Ovary (tissue), 9 donors: ENCODE results near the gene SDF4. TPM values are rescaled to one million over a fixed set of nuclear protein-coding genes. Genes with fewer than 3 reads are reported as not detected.
A peak's percentile ranks its signal among the peaks of the same experiment; 100 is the strongest.

Experiments
- DNase-seq, 5 donors: peaks; one replicate each; pipeline ENCODE4 v3.0.0-alpha.2; 2019 to 2020
- H3K27ac ChIP-seq, 2 donors: fragments of 200-600 bp; one replicate each; pipeline versions ENCODE4 v1.5.1 to v1.8.0; 2019 to 2022
- H3K27me3 ChIP-seq: fragments of 200-600 bp; one replicate; pipeline ENCODE4 v1.8.0; 2022
- H3K36me3 ChIP-seq: fragments of 200-600 bp; sonication (generic); one replicate; pipeline ENCODE4 v1.5.1; 2019
- H3K4me1 ChIP-seq: one replicate; pipeline ENCODE4 v1.8.1; 2013; ENCODE audit warnings: mild to moderate bottlenecking, moderate library complexity; ENCODE audit not compliant: insufficient read depth
- H3K4me3 ChIP-seq: fragments of 200-600 bp; sonication (generic); one replicate; pipeline ENCODE4 v1.5.1; 2017
- H3K9me3 ChIP-seq, 2 donors: fragments of 200-600 bp in 1 of 2; sonication (generic) in 1 of 2; one replicate each; pipeline versions ENCODE4 v1.5.1 to v1.8.1; 2013 to 2019; ENCODE audit warnings: mild to moderate bottlenecking in 1 of 2, moderate library complexity in 1 of 2
- CTCF ChIP-seq, 3 donors: fragments of 450-650 bp in 2 of 3; fragments of 200-600 bp in 1 of 3; IDR thresholded peaks; one replicate each; pipeline versions ENCODE4 v1.5.1 to v1.8.0; 2016 to 2022; ENCODE audit warnings: antibody characterized with exemption in 3 of 3, mild to moderate bottlenecking in 1 of 3
- EP300 ChIP-seq: sonication (generic); formaldehyde crosslinking; IDR thresholded peaks from one replicate; pipeline ENCODE4 v1.6.1; 2017; ENCODE audit warnings: antibody characterized with exemption
- POLR2A ChIP-seq: fragments of 450-650 bp; IDR thresholded peaks from one replicate; pipeline ENCODE4 v1.6.1; 2017; ENCODE audit warnings: antibody characterized with exemption, mild to moderate bottlenecking, moderate library complexity
- WGBS, 3 donors: extraction: QIAGEN DNeasy Blood & Tissue Kit in 1 of 3; methylation state at CpG; one replicate each; pipeline versions ENCODE4 v1.1.5 to v1.1.7; 2013 to 2017; 5-methylcytosine and 5-hydroxymethylcytosine counted together
- intact Hi-C, 4 donors: fragments of 100-400 bp; cut with DNase I; formaldehyde crosslinking; loops; one replicate each; pipeline versions ENCODE4 v1.11.0 to v1.15.1; 2022 to 2023
- polyA plus RNA-seq, 2 donors: library from polyadenylated mRNA; stranded (reverse); fragments of 200-250 nt in 1 of 2; fragments of 350-450 nt in 1 of 2; fragmentation: Illumina TruSeq in 1 of 2; extraction: RNeasy Lipid Tissue Mini Kit (QIAGEN cat#74804) in 1 of 2; gene quantifications; one replicate each; pipeline ENCODE4 v1.2.3, GENCODE V29; 2013 to 2014
- total RNA-seq, 7 donors: library from RNA; depleted of rRNA in 2 of 7; stranded (reverse); fragments of >200 nt in 2 of 7; fragmentation: NEBNext Ultra II Directional in 3 of 7; extraction: Animal tissue kit (Norgen Biotek cat#: 25700) in 3 of 7; gene quantifications; one replicate each; pipeline versions ENCODE4 v1.1.0 to v1.2.4, GENCODE V29; 2016 to 2023
- donor health status: DM: no; HTN: no; CAD: no; lungs with moderate emphysema.
- donor health status: DM: no; HTN: no; CAD: no.
- donor health status: Bipolar disorder and iron deficiency.
- donor health status: DM: yes; HTN: yes; CAD: no.
- donor health status: DM: no; HTN: no; CAD: no.
- donor health status: DM: yes; HTN: yes; CAD: no.

SDF4 gene
- total and polyA plus RNA-seq, 9 donors, result 32.5 to 145 (median 116) TPM

GRCh38 chr1:1211541-1212441, 20.0 kb downstream of the SDF4 start:
- H3K27ac ChIP-seq, result no peak overlapping the region
- no peaks in the 10 kb centered on the region for H3K36me3 ChIP-seq
- peak in 2 of 5 donors; percentile 16 to 31 for DNase-seq
- no peaks in the 10 kb centered on the region for H3K4me1 ChIP-seq
- peaks cover 4% of the 10 kb centered on the region for H3K27me3 ChIP-seq
- intact Hi-C loops, result no loop called here
- 84 to 85% (median 85%) methylated on average over 28 of the region's 28 CpGs for WGBS, 3 donors
- no peak overlapping the region for H3K4me3 ChIP-seq
- TF ChIP-seq POLR2A (no peak), CTCF (IDR thresholded peaks at IDR 0.05) (no peak), EP300 (no peak)
- no peaks in the 10 kb centered on the region for H3K9me3 ChIP-seq

GRCh38 chr1:1210726-1211540, 20.9 kb downstream of the SDF4 start:
- no peaks in the 10 kb centered on the region for H3K36me3 ChIP-seq
- no peaks in the 10 kb centered on the region for H3K9me3 ChIP-seq
- no peak overlapping the region for H3K4me3 ChIP-seq
- no peaks in the 10 kb centered on the region for H3K4me1 ChIP-seq
- DNase-seq, result peak in 2 of 5 donors; percentile 14 to 32
- no peak overlapping the region for H3K27ac ChIP-seq
- WGBS, 3 donors, result 92 to 93% (median 92%) methylated on average over 31 of the region's 31 CpGs
- intact Hi-C loops, result no loop called here
- H3K27me3 ChIP-seq, result peaks cover 4% of the 10 kb centered on the region
- TF ChIP-seq EP300 (no peak), POLR2A (no peak), CTCF (IDR thresholded peaks at IDR 0.05) (no peak)

GRCh38 chr1:1208713-1209433, 22.9 kb downstream of the SDF4 start:
- Histone ChIP-seq H3K4me3 (no peak overlapping the region), H3K27me3 (peaks cover 4% of the 10 kb centered on the region), H3K9me3 (no peaks in the 10 kb centered on the region), H3K36me3 (no peaks in the 10 kb centered on the region), H3K4me1 (no peaks in the 10 kb centered on the region), H3K27ac (no peak overlapping the region)
- DNase-seq, result peak in 2 of 5 donors; percentile 15 to 26
- WGBS, 3 donors, result 22 to 45% (median 30%) methylated on average over 26 to 38 of the region's 38 CpGs
- TF ChIP-seq CTCF (IDR thresholded peaks at IDR 0.05), result no peak
- TF ChIP-seq EP300, result no peak
- no peak for TF ChIP-seq POLR2A
- intact Hi-C loops, result no loop called here

GRCh38 chr1:1207571-1207892, 24.3 kb downstream of the SDF4 start:
- intact Hi-C loops, result no loop called here
- WGBS, 3 donors, result 49 to 83% (median 61%) methylated on average over 7 to 11 of the region's 11 CpGs
- Histone ChIP-seq H3K27me3 (peaks cover 4% of the 10 kb centered on the region), H3K27ac (no peak overlapping the region), H3K36me3 (no peaks in the 10 kb centered on the region), H3K9me3 (no peaks in the 10 kb centered on the region), H3K4me1 (no peaks in the 10 kb centered on the region), H3K4me3 (no peak overlapping the region)
- TF ChIP-seq EP300 (no peak), POLR2A (no peak), CTCF (IDR thresholded peaks at IDR 0.05) (no peak)
- peak in 2 of 5 donors; percentile 7 to 23 for DNase-seq
